ENCODE results near the gene RAD51.
"Not testable (repeated sequence)": the region's sequence is repeated elsewhere in the genome, so short reads cannot be mapped to it uniquely, and the experiment has no call there.

DNA sequence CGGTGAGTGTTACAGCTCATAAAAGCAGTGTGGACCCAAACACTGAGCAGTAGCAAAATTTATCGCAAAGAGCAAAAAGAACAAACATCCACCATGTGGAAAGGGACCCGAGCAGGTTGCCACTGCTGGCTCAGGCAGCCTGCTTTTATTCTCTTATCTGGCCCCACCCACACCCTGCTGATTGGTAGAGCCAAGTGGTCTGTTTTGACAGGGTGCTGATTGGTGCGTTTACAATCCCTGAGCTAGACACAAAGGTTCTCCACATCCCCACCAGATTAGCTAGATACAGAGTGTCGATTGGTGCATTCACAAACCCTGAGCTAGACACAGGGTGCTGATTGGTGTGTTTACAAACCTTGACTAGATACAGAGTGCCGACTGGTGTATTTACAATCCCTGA lies 18.7 kb upstream of the RAD51 start:
- not testable (repeated sequence) for TF ChIP-seq CTCF, POLR2A (IDR thresholded peaks at IDR 0.05)

Measured in esophagus squamous epithelium (tissue), 4 donors.